Embryonic facial prominence (tissue), 1 donor: ENCODE measurements around the gene CDS1.
"Not testable (repeated sequence)": the region's sequence is repeated elsewhere in the genome, so short reads cannot be mapped to it uniquely, and the experiment has no call there.

ENCODE experiments used
- DNase-seq: peaks from one replicate; pipeline ENCODE4 v3.0.0-alpha.2; 2016; ENCODE audit errors: extremely low spot score

The CDS1 gene

GRCh38 chr4:84611531-84611930 lies 28.6 kb downstream of the CDS1 start:
- no peak for DNase-seq

- DNase-seq = no peak
Observed at GRCh38 chr4:84614891-84615290, 32.0 kb downstream of the CDS1 start.

GRCh38 chr4:84615355-84615754 lies 32.4 kb downstream of the CDS1 start:
- no peak for DNase-seq

- no peak for DNase-seq
Observed at GRCh38 chr4:84622959-84623358, 40.0 kb downstream of the CDS1 start.

- DNase-seq = no peak
Observed at GRCh38 chr4:84623661-84624060, 40.7 kb downstream of the CDS1 start.

GRCh38 chr4:84626673-84627072 lies 43.7 kb downstream of the CDS1 start:
- no peak for DNase-seq

GRCh38 chr4:84631573-84631972 lies 48.6 kb downstream of the CDS1 start:
- DNase-seq = no peak

- DNase-seq = no peak
Observed at GRCh38 chr4:84632092-84632491, 49.2 kb downstream of the CDS1 start.

- no peak for DNase-seq
Observed at GRCh38 chr4:84634961-84635360, 52.0 kb downstream of the CDS1 start.

GRCh38 chr4:84638092-84638491 lies 55.2 kb downstream of the CDS1 start:
- DNase-seq = no peak

GRCh38 chr4:84639145-84639544 lies 56.2 kb downstream of the CDS1 start:
- no peak for DNase-seq

GRCh38 chr4:84644087-84644486 lies 61.2 kb downstream of the CDS1 start:
- no peak for DNase-seq

GRCh38 chr4:84647312-84647884 lies 64.5 kb downstream of the CDS1 start:
- DNase-seq = no peak

GRCh38 chr4:84648178-84648577 lies 65.3 kb downstream of the CDS1 start:
- DNase-seq = no peak

GRCh38 chr4:84648863-84649647 lies 66.1 kb downstream of the CDS1 start:
- no peak for DNase-seq

GRCh38 chr4:84651499-84651898 lies 68.6 kb downstream of the CDS1 start:
- no peak for DNase-seq

GRCh38 chr4:84652478-84652877 lies 69.6 kb downstream of the CDS1 start:
- no peak for DNase-seq

GRCh38 chr4:84660606-84661005 lies 77.7 kb downstream of the CDS1 start:
- DNase-seq = no peak

GRCh38 chr4:84661191-84661939 lies 78.4 kb downstream of the CDS1 start:
- DNase-seq = no peak

GRCh38 chr4:84664767-84665166 lies 81.8 kb downstream of the CDS1 start:
- DNase-seq = not testable (repeated sequence)

GRCh38 chr4:84666439-84666838 lies 83.5 kb downstream of the CDS1 start:
- DNase-seq = no peak

- no peak for DNase-seq
Observed at GRCh38 chr4:84669201-84669600, 86.3 kb downstream of the CDS1 start.

- DNase-seq = no peak
Observed at GRCh38 chr4:84672177-84672576, 89.2 kb downstream of the CDS1 start.
